HG02678 (cell line): Measurements from ENCODE around the gene SETBP1.

Experiments
- ATAC-seq: cut with Tn5 transposase; IDR thresholded peaks from one replicate; pipeline ENCODE4 v1.9.1; 2021; ENCODE audit warnings: mild to moderate bottlenecking, moderate library complexity; ENCODE audit not compliant: unreplicated experiment

SETBP1 gene

GRCh38 chr18:44704135-44704789, 23.6 kb downstream of the SETBP1 start:
- ATAC-seq, result no peak

GRCh38 chr18:44705075-44705675, 24.5 kb downstream of the SETBP1 start:
- no peak for ATAC-seq

DNA sequence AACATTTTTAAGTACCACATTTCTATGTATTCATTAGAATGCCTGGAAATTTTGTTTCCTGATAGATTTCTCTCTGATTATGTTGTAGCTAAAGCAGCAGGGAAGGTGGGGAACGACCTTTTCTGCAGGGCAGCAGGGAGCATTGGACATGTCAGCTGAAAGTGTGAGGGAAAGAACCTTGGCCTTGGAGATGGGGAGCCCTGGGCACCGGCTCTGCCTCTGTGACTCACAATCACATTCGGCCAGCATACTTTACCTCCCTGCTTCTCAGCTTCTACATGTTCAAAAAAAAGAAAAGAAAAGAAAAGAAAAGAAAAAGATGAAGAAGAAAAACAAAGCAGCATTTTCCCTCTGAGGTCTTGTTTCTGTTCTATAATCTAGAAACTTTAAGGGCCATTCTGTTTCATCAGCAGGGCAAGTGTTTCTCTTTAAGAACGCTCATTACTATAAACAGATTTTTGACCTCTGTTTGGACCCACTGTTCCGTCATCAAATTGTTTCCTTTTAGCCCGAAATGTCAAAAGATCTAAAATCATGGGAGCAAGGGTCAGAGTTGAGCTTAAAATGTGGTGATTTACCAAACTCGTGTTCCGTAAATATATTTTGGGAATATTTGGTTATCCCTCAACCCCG, 27.9 kb downstream of the SETBP1 start:
- no peak for ATAC-seq

- peak; percentile 93 for ATAC-seq
These were observed 28.8 kb downstream of the SETBP1 start for GRCh38 chr18:44709307-44710126.

GRCh38 chr18:44710931-44711330, 30.2 kb downstream of the SETBP1 start:
- no peak for ATAC-seq

DNA sequence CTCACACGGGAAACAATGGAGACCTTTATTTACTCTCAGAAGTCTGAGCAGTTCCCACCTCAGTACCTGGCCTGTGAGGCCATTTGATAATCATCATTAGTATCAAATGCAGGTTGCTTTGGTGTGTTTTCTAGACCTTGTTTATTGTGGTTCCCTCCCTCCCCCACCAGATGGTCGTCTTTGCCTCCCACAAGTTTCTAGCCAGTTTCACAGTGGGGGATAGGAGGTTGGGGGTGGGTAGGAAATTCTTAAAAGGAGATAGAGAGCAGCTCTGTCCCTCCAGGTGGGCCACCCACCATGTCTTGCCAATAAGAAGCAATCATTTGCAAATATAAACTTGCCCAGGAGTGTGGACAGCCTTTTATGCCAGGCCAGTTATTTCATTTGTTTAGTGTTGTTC, 31.3 kb downstream of the SETBP1 start:
- peak; percentile 28 for ATAC-seq

GRCh38 chr18:44713435-44713834, 32.7 kb downstream of the SETBP1 start:
- no peak for ATAC-seq

GRCh38 chr18:44714376-44714775, 33.7 kb downstream of the SETBP1 start:
- ATAC-seq, result no peak

GRCh38 chr18:44715245-44715644, 34.6 kb downstream of the SETBP1 start:
- ATAC-seq, result no peak

- no peak for ATAC-seq
These were observed 35.2 kb downstream of the SETBP1 start for GRCh38 chr18:44715842-44716241.

GRCh38 chr18:44716697-44717163, 36.0 kb downstream of the SETBP1 start:
- no peak for ATAC-seq

DNA sequence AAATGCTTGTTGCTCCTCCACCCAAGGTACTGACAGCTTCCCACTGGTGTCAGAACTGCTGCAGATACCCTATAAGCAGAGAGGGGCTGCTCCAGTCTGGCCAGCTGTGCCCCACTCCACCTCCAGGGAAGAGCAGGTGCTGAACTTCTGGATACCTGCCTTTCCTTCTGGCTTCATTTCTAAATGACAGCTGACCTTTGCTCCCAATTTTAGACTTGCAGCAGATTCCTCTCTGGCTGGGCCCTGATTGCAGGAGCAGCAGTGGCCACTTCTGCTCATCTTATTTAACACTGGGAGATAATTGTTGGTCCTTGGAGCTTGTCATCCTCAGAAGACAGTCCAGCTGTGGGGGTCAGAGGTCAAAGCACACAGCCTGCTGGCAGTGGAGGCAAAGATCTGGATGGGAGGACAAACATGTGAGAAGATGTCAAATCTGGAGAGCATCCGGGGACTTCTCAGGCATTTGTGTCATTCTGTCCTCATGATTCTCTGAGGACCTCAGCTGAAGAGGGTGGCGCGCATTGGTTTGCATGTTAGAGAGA, 38.9 kb downstream of the SETBP1 start:
- ATAC-seq, result no peak

DNA sequence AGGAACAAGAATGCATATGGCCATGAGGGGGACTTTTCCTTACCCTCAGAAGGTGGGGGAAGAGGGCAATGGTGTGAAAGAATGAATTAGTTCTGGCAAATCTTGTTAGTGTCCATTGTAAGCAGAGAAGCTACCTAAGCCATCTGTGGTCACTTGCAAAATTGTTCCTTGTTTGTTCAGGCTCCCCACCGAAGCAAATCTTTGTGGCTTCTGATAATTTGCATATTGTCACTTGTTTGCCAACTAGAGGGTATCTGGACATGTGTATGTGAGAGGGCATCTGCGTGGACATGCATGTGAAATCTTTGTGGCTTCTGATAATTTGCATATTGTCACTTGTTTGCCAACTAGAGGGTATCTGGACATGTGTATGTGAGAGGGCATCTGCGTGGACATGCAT, 41.1 kb downstream of the SETBP1 start:
- ATAC-seq, result peak; percentile 62

DNA sequence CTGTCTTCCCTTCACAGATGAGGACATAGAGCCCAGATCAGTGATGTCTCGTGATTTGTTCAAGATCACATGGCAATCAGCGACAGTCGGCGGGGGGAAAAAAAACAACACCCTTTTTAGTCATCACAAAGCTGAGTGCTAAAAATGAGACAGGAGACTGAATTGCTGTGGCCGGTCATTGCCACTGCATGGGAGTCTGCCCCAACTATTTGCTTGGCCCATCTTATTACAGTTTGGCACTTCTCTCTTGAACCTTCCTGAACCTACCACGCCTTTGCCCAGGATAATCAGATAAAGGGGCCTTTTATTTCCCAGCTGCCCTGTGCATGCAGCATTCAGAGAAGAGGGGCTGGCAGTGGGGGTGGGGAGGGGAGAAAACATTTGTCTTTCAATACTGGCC, 42.7 kb downstream of the SETBP1 start:
- ATAC-seq, result no peak

DNA sequence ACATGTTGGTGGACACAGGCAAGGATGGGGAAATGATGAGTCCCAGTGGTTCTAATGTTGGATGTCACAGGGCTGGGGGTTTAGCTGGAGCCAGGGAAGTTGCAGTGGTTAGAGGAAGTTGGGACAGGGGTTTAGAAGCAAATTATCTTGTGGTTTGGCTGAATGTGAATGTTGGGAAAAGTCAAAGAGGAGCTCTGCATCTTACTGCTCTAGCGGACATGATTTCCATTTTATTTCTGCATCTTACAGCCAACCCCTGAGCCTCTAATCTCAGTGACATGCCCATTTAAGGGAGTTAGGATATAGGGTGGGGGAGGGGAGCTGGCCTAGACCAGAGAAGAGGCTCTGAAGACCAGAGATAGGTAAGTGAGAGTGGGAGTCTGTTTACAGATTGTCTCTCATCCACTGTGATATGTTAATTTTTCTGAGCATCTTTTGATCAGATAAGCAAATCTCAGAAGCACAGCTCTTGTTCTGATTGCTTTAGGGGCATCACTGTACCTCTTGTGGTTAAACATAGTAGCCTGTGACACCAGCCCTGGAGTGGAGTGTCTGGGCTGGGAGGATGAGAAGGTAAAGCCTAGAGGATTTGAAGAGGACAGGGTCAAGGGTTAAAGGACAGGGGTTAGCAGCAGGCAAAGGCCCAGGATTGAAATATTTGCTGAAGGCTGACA, 43.6 kb downstream of the SETBP1 start:
- no peak for ATAC-seq

DNA sequence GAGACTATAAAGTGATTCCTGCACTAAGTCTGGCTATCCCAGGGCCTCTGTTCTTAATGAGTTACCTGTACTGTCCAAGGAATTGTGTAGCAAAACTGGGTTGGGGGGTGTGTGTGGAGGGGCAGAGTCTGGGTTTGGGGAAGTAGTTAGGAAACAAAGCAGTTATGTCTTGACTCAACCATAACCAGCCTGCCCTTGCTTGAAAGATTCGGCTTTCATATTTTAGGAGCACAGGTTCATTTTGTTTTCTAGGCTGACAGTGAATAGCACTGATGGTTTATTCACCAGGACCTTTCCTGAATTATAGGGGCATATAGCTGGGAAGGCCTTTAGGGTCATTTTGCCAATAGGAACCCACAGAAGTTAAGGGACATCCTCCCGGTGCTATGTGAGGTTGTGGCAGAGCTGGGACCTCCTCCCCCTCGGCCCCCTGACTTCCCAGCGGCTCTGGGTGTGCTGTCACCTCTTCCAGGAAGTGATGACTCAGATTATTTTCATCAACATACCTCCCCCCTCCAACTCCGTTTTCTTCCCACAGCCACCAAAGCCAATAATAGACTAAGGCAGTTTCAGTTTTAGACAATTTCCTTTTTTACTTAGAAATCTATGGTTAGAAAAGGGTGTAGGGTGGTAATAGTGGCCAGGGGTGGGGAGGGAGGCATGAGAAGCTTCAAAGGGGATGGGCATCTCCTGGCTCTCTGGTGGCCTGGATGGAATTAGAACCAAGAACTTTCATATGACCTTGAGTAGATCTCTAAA, 44.8 kb downstream of the SETBP1 start:
- ATAC-seq, result peak; percentile 55

DNA sequence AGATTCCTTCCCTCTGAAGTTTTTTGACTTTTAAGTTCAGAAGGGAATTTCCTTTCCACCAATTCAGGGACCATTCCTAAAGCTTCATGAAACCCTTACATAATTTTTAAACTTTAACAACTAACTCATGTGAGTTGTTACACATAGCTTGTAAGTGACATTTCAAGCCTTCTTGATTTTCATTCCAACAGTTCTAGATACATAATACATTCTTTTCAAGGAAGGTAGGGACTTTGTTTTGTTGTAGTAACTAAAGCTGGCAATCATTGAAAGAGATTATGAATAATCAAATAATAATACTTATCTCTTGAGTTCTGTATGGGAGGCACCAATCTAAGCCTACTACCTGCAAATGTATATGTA, 45.4 kb downstream of the SETBP1 start:
- ATAC-seq, result no peak

GRCh38 chr18:44727291-44727690, 46.6 kb downstream of the SETBP1 start:
- no peak for ATAC-seq

DNA sequence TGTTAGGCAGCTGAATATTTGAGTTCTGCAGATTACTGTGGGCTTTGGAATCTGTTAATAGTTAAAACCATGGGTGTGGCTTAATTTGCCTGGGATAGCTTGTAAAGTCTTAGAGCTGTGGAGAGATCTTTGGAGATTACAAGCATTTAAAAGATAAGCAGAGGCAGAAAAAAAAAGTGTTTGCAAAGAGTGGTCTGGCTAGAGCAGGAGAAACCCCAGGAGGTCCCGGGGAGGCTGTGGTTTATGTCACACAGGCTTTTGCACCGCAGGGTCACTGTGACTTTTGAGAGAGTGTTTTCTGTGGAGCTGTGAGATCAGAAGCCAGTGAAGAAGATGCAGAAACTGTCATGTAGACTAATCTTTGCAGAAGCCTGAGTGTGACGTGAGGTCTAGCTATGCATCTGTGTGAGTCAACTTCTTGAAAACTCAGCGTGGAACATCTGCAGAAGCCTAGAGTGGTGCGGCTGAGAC, 49.0 kb downstream of the SETBP1 start:
- ATAC-seq, result peak; percentile 38
